AG04450 (cell line): ENCODE measurements around the gene EPB41L4A. TPM values are rescaled to one million over a fixed set of nuclear protein-coding genes. Genes with fewer than 3 reads are reported as not detected.

Experiments used
- CTCF ChIA-PET: fragments of 300-600, 350-600 bp; formaldehyde crosslinking; extraction: SDS; loops from one replicate; lab custom pipeline; 2022; ENCODE audit warnings: antibody characterized with exemption, inconsistent platforms; lab: Charles Lee
- POLR2A ChIA-PET: fragments of 350-600 bp; formaldehyde crosslinking; extraction: SDS; loops from one replicate; lab custom pipeline; 2021; ENCODE audit warnings: antibody characterized with exemption, inconsistent platforms; lab: Yijun Ruan, JAX
- DNase-seq: peaks from one replicate; pipeline ENCODE4 v3.0.0-alpha.2; 2011; ENCODE audit warnings: low read depth, low spot score
- H3K27ac ChIP-seq: one replicate; pipeline ENCODE4 v1.5.1; 2012; ENCODE audit warnings: low read depth, low read length, control low read depth
- H3K27me3 ChIP-seq: one replicate; pipeline ENCODE4 v1.6.0; 2012; ENCODE audit warnings: low read length; ENCODE audit not compliant: control insufficient read depth, insufficient read depth
- H3K4me3 ChIP-seq: 2 replicates; pipeline ENCODE4 v1.5.1; 2011; ENCODE audit warnings: mild to moderate bottlenecking, low read depth, low read length, control low read depth
- H3K9me3 ChIP-seq: 2 replicates; pipeline ENCODE4 v1.5.1; 2012; ENCODE audit warnings: low read length; ENCODE audit not compliant: control insufficient read depth, insufficient read depth
- CTCF ChIP-seq: IDR thresholded peaks from 2 replicates; pipeline ENCODE4 v1.5.1; 2011; ENCODE audit warnings: low read depth, low read length, control low read depth, inconsistent platforms
- polyA plus RNA-seq: library from polyadenylated mRNA; depleted of rRNA; stranded (reverse); fragments of >200 nt; gene quantifications from 2 replicates; pipeline ENCODE4 v1.2.3, GENCODE V29; 2011

The EPB41L4A gene
- polyA plus RNA-seq, 1 experiment, result not detected

GRCh38 chr5:112356178-112356956 is 62.7 kb downstream of the EPB41L4A start:
- no peak overlapping the region for H3K4me3 ChIP-seq
- CTCF ChIA-PET, result no interaction called here
- DNase-seq, result no peak
- H3K27me3 ChIP-seq, result no peaks in the 10 kb centered on the region
- no peaks in the 10 kb centered on the region for H3K9me3 ChIP-seq
- TF ChIP-seq CTCF, result no peak
- no peak overlapping the region for H3K27ac ChIP-seq
- POLR2A ChIA-PET, result no interaction called here

DNA sequence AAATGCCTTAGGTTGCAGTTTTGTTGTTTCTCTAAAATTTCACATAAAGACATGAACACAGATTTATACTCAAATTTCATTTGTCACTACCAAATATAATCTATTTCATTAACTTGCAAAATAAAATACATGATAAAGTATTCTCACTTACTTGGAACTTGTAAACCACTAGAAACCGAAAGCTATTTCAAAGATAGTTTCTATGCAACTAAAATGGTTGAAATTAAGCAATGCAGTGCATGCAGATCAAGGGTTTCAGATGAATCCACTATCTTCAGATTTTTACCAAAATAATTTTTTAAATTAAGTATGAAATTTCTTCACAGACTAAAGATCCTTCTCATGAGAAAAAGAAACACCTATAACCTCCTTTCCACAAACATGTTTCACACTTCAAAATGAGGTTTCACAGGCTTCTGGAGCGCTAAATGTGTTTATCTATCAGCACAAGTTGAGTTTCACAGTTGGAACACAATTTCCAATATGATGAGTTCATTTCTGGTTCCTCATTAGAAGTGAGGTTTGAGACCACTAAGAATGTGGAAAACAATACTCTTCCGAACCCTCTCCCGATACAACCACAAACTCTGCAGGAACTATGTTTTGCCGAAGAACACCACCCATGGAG is 63.9 kb downstream of the EPB41L4A start:
- TF ChIP-seq CTCF, result no peak
- Histone ChIP-seq H3K4me3 (no peak overlapping the region), H3K9me3 (no peaks in the 10 kb centered on the region), H3K27ac (no peak overlapping the region), H3K27me3 (no peaks in the 10 kb centered on the region)
- CTCF ChIA-PET, result no interaction called here
- no peak for DNase-seq
- POLR2A ChIA-PET, result no interaction called here

- no peak overlapping the region for H3K4me3 ChIP-seq
- CTCF ChIA-PET, result no interaction called here
- no peaks in the 10 kb centered on the region for H3K9me3 ChIP-seq
- no peak for DNase-seq
- no peak for TF ChIP-seq CTCF
- no peak overlapping the region for H3K27ac ChIP-seq
- POLR2A ChIA-PET, result no interaction called here
- no peaks in the 10 kb centered on the region for H3K27me3 ChIP-seq
These were observed 65.4 kb downstream of the EPB41L4A start for GRCh38 chr5:112353678-112354077.

- H3K27ac ChIP-seq, result no peak overlapping the region
- POLR2A ChIA-PET, result no interaction called here
- H3K4me3 ChIP-seq, result no peak overlapping the region
These were observed 67.9 kb downstream of the EPB41L4A start for GRCh38 chr5:112351225-112351624.

More at GRCh38 chr5:112351225-112351624, 67.9 kb downstream of the EPB41L4A start:
- no peak for DNase-seq
- Histone ChIP-seq H3K27me3 (no peaks in the 10 kb centered on the region), H3K9me3 (no peaks in the 10 kb centered on the region)
- CTCF ChIA-PET, result no interaction called here
- TF ChIP-seq CTCF, result no peak
